BJ (cell line): ENCODE measurements around the gene YY1AP1. TPM values are rescaled to one million over a fixed set of nuclear protein-coding genes. Genes with fewer than 3 reads are reported as not detected.
"Not testable (repeated sequence)": the region's sequence is repeated elsewhere in the genome, so short reads cannot be mapped to it uniquely, and the experiment has no call there.

Source experiments
- CTCF ChIA-PET: fragments of 350-600 bp; formaldehyde crosslinking; extraction: SDS; loops from one replicate; lab custom pipeline; 2021; ENCODE audit warnings: antibody characterized with exemption, inconsistent platforms; lab: Yijun Ruan, JAX
- POLR2A ChIA-PET: fragments of 300-600 bp; sonication (Branson Sonifier 250); formaldehyde crosslinking; extraction: SDS; loops from one replicate; lab custom pipeline; 2021; ENCODE audit warnings: antibody characterized with exemption; lab: Charles Lee
- DNase-seq: peaks from one replicate; pipeline ENCODE4 v3.0.0-alpha.2; 2011; ENCODE audit warnings: low read depth
- H3K27me3 ChIP-seq: 2 replicates; pipeline ENCODE4 v1.6.0; 2011; ENCODE audit warnings: low read length; ENCODE audit not compliant: control insufficient read depth, insufficient read depth
- H3K36me3 ChIP-seq: 2 replicates; pipeline ENCODE4 v1.5.1; 2011; ENCODE audit warnings: low read length; ENCODE audit not compliant: control insufficient read depth, insufficient read depth
- H3K4me3 ChIP-seq: 2 replicates; pipeline ENCODE4 v1.5.1; 2011; ENCODE audit warnings: low read depth, mild to moderate bottlenecking, control low read depth, low read length
- CTCF ChIP-seq: IDR thresholded peaks from 2 replicates; pipeline ENCODE4 v1.5.1; 2011; ENCODE audit warnings: low read depth, mild to moderate bottlenecking, control low read depth, inconsistent platforms, low read length, moderate library complexity; ENCODE audit not compliant: insufficient read depth
- polyA plus RNA-seq: library from polyadenylated mRNA; depleted of rRNA; stranded (reverse); fragments of >200 nt; gene quantifications from 2 replicates; pipeline ENCODE4 v1.2.3, GENCODE V29; 2011

The YY1AP1 gene
- polyA plus RNA-seq, 1 experiment = 57.7 TPM

- CTCF ChIA-PET = interaction anchor here (0.8 kb wide), 1 partner anchor 8 kb away, joined by 3 read pairs; no protein-coding TSS in a partner anchor
- Histone ChIP-seq H3K27me3 (no peaks in the 10 kb centered on the region), H3K4me3 (no peak overlapping the region), H3K36me3 (no peaks in the 10 kb centered on the region; the same call in 1 of the 2 replicates)
- DNase-seq = no peak
- TF ChIP-seq CTCF = no peak
- POLR2A ChIA-PET = no interaction called here
Measured at GRCh38 chr1:155717041-155717440, 28.5 kb upstream of the YY1AP1 start.

GRCh38 chr1:155715777-155716176 lies 27.2 kb upstream of the YY1AP1 start:
- no peaks in the 10 kb centered on the region for H3K27me3 ChIP-seq
- no peak for TF ChIP-seq CTCF
- ChIA-PET CTCF (interaction anchor here (0.6 to 1.4 kb wide), 3 partner anchors 10 to 24 kb away, joined by 3 read pairs; no protein-coding TSS in a partner anchor), POLR2A (no interaction called here)
- no peak for DNase-seq
- H3K36me3 ChIP-seq = no peaks in the 10 kb centered on the region; the same call in 1 of the 2 replicates
- no peak overlapping the region for H3K4me3 ChIP-seq

GRCh38 chr1:155715056-155715455 lies 26.5 kb upstream of the YY1AP1 start:
- H3K27me3 ChIP-seq, H3K4me3 ChIP-seq, DNase-seq, POLR2A ChIA-PET, H3K36me3 ChIP-seq: not testable (repeated sequence)
- CTCF ChIA-PET = interaction anchor here (0.6 to 2.8 kb wide), 4 partner anchors 11 to 23 kb away, joined by 3 to 12 read pairs (median 3); no protein-coding TSS in a partner anchor

GRCh38 chr1:155713075-155713474 lies 24.5 kb upstream of the YY1AP1 start:
- Histone ChIP-seq H3K4me3 (no peak overlapping the region), H3K27me3 (no peaks in the 10 kb centered on the region), H3K36me3 (no peaks in the 10 kb centered on the region)
- ChIA-PET POLR2A (no interaction called here), CTCF (interaction anchor here (0.7 to 2.8 kb wide), 4 partner anchors 12 to 539 kb away, joined by 3 to 12 read pairs (median 4); no protein-coding TSS in a partner anchor)
- no peak for TF ChIP-seq CTCF
- no peak for DNase-seq

- CTCF ChIA-PET = interaction anchor here (0.7 to 2.8 kb wide), 4 partner anchors 13 to 538 kb away, joined by 3 to 12 read pairs (median 4); no protein-coding TSS in a partner anchor
- DNase-seq, H3K27me3 ChIP-seq, POLR2A ChIA-PET, H3K36me3 ChIP-seq, H3K4me3 ChIP-seq: not testable (repeated sequence)
Measured at GRCh38 chr1:155712636-155713035, 24.1 kb upstream of the YY1AP1 start.

GRCh38 chr1:155711457-155711856 lies 22.9 kb upstream of the YY1AP1 start:
- CTCF ChIA-PET, H3K4me3 ChIP-seq, DNase-seq, H3K36me3 ChIP-seq, POLR2A ChIA-PET, H3K27me3 ChIP-seq: not testable (repeated sequence)

- CTCF ChIA-PET = no interaction called here
- Histone ChIP-seq H3K36me3 (no peaks in the 10 kb centered on the region), H3K27me3 (no peaks in the 10 kb centered on the region), H3K4me3 (no peak overlapping the region)
- no peak for DNase-seq
- TF ChIP-seq CTCF = no peak
- POLR2A ChIA-PET = no interaction called here
Measured at GRCh38 chr1:155709391-155709790, 20.8 kb upstream of the YY1AP1 start.
